Ovary (tissue), 3 donors: ENCODE data around the gene ADGRG1.

Experiments used
- EP300 ChIP-seq: sonication (generic); formaldehyde crosslinking; IDR thresholded peaks from one replicate; pipeline ENCODE4 v1.6.1; 2017; ENCODE audit warnings: antibody characterized with exemption
- POLR2A ChIP-seq: fragments of 450-650 bp; IDR thresholded peaks from one replicate; pipeline ENCODE4 v1.6.1; 2017; ENCODE audit warnings: antibody characterized with exemption, mild to moderate bottlenecking, moderate library complexity
- TF ChIP-seq, protein P1 (sequence below), 3 donors: fragments of 450-650 bp in 2 of 3; fragments of 200-600 bp in 1 of 3; IDR thresholded peaks; one replicate each; pipeline versions ENCODE4 v1.5.1 to v1.8.0; 2016 to 2022; ENCODE audit warnings: antibody characterized with exemption in 3 of 3, mild to moderate bottlenecking in 1 of 3
- donor health status: DM: no; HTN: no; CAD: no.

DNA sequence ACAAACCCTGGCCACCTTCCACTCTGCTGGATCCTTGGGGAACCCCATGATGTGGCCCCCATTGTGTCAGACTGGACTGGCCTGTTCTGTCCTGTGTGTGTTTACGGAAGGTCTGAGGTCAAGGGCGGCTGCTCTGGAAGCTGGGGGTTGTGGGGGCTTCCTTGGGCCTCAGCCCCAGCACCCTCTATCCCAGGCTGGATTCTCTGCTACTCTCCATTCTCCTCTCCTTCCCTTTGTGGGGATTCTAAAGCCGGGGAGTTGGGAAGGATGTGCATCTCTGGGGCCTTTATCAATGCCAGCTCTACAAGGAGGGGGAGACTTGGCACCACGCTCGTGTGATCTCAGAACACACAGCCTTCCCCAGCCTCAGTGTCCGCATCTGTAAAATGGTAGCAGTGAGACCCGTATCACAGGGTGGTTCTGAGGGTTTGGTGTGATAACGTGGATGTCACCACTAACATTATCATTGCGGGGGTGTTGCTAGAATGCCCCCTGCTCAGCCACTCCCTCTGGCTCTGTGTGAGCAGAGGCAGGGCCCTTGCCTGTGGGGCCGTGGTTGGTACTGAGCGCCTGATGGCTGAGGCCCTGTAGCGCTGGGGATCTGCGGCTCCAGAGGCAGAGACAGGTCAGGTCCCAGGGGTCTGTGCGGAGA, 18.1 kb downstream of the ADGRG1 start:
- TF ChIP-seq, protein P1, sequence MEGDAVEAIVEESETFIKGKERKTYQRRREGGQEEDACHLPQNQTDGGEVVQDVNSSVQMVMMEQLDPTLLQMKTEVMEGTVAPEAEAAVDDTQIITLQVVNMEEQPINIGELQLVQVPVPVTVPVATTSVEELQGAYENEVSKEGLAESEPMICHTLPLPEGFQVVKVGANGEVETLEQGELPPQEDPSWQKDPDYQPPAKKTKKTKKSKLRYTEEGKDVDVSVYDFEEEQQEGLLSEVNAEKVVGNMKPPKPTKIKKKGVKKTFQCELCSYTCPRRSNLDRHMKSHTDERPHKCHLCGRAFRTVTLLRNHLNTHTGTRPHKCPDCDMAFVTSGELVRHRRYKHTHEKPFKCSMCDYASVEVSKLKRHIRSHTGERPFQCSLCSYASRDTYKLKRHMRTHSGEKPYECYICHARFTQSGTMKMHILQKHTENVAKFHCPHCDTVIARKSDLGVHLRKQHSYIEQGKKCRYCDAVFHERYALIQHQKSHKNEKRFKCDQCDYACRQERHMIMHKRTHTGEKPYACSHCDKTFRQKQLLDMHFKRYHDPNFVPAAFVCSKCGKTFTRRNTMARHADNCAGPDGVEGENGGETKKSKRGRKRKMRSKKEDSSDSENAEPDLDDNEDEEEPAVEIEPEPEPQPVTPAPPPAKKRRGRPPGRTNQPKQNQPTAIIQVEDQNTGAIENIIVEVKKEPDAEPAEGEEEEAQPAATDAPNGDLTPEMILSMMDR (IDR thresholded peaks at IDR 0.05) = no peak
- TF ChIP-seq EP300 (no peak), POLR2A (no peak)
